GM19395 (cell line): ENCODE results near the gene RBP3.

Experiments used
- ATAC-seq: cut with Tn5 transposase; IDR thresholded peaks from one replicate; pipeline ENCODE4 v1.9.1; 2021; ENCODE audit warnings: mild to moderate bottlenecking, moderate library complexity; ENCODE audit not compliant: unreplicated experiment

The RBP3 gene

DNA sequence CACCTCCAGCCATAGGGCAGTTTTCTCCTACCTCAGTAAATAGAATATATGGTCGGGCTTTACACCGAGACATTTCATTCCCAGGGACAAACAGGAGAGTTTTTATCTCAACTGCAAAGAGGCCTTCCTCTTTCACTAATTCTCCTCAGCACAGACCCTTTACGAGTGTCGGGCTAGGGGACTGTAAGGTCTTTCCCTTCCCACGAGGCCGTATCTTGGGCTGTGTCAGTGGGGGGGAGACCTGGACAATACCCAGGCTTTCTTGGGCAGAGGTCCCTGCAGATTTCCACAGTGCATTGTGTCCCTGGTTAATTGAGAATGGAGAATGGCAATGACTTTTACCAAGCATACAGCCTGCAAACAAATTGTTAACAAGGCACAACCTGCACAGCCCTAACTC is 49.1 kb downstream of the RBP3 start:
- ATAC-seq: no peak

DNA sequence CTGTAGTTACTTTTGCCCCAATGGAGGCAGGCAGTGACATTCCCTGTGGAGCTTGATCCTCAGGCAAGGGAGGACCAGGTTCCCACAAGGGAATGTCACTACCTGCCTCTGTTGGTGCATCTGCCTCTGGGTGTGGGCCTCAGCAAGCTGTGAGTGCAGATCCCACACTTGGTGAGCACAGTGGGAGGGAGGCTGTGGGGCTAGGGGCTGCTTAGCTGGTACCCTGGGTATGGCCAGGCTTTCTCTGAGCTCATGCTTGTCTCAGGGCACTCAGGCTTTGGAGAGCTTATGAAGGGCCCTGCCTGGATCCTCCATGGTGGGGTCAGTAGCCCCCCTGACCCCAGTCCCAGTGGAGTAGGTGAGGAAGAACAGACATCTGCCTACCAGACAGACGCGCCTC is 52.1 kb downstream of the RBP3 start:
- ATAC-seq: no peak

DNA sequence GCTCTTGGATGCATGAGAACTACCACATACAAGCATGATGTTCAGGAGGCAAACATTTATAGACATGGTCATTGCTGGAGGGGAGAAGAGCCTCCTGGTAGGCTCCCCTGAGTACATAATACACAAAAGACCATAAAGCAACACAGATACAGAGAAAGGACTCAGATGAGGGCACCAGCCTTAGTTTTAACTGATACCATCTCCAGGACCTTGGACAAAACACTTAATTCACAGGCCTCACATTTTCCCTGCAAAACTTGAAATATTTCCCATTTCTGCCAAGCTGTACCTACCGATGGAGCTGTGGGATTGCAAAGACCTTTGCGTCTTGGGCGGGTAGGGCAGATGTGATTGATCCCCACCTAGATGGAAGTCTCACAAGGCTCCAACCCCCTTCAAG is 52.6 kb downstream of the RBP3 start:
- ATAC-seq: no peak

DNA sequence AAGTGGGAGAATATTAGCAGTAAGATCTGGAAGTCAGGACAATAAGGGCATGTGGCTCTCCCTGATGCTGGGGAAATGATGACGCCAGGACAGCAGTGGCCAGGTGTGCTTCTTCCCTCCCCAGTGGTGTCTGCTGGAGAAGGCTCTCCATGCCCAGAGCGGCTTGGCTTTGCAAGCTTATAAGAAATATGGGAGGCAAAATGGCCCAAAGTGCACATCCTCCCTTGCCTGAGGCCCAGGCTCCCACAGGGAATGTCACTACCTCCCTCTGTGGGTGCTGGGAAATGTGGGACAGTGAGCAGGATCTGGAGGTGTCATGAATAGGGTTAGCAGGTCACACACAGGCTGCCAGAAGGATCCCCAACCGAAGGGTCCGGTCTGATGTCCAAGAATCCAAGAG is 53.0 kb downstream of the RBP3 start:
- ATAC-seq: no peak

DNA sequence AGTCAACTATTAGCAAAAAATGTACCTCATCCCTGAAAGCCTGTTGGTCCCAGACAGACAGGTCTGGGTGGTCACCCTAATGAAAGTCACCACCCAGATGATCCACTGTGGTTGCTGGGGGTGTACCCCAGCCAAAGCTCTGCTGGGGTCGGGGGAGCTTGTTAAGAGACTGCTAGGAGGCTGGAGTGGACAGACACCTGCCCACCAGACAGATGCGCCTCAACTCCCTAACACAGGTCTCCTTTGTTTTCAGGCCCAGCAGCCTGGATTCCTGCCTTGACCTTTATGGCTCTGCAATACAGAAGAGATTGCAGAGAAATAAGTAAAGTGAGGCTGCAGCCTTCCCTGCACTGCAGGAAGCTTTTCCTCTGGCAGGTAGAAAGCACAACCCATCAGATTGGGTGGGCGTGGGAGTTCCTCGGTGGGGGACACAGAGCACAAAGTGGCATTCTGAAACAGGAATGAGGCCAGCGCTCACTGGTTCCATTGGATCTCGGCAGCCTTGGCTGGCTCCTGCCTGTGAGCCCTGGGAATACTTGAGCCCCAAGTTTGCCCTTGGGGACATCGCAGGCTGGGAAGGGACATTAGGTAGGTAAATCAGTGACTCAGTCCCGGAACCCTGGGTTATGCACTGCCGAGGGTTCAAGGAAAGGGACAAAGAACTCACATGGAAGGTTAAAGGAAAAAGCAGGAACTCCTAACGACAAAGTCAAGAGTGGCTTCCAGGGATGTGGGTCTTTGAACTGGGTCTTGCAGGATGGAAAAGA is 53.9 kb downstream of the RBP3 start:
- ATAC-seq: no peak

DNA sequence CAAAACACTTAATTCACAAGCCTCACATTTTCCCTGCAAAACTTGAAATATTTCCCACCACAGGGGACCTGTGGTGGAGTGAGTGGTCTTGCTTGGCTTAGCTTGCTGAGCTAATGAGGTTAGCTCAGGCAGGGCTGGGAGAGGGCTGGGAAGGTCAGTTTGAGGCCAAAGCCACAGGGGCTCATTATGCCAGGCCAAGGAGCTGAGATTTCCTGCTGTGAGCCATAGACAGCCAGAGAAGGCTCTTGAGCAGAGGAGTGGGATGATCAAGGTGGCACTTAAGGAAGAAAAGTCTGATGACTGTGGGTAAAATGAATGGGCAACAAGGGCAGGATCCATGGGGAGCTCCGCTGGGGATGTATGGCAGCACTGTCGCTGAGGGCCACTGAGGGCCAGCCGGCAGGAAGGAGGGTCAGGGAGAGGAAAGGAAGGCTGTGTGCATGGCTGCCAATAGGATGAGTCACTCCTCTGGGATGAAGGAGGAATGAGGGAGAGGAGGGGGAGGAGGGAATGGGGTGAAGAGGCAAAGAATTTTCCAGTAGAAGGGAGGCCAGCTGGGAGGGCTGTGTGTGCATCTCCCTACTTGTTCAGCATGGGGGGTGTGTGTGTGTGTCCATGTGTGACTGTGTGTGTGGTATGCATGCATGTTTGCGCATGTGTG is 54.6 kb downstream of the RBP3 start:
- no peak for ATAC-seq

DNA sequence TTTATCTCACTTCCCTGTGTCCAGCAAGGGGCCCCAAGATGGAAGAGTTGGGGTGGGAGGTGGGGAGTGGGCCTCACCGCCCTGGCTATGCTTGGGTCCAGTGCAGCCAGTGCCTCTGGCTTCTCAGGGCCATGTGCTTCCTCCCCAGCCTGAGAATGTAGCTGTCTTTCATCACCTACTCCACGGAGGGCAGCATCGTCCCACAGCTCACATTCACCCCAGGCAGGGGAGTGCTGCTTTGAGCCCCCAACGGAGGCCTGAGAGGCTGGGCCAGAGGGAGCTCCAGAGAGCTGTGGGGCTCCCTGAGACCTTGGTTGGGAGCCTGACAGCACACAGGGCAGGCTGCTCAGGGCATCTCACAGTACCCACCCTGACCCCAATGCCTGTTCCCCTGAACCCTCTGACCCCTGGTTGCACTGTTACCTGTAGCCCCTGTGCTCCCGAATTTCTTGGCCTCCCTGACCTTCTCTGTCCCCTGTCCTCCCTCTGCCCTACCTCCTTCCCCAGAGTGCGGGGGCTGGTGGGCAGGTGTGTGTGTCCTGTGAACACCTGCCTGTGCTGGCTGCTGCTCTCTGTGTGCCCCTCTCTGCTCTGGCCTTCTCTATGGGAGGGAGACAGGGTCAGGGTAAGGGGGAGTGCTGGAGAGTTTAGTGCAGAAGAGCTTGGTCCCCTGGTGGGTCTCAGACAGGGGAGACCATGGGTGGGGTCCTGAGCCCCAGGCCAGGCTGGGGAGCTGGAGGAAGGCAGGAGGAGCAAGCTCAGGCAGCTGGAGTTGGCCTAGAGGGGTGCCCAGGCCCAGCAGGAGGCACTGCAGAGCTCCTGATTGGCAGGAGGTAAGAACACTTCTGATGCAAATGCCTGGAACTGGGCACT is 55.5 kb downstream of the RBP3 start:
- no peak for ATAC-seq

DNA sequence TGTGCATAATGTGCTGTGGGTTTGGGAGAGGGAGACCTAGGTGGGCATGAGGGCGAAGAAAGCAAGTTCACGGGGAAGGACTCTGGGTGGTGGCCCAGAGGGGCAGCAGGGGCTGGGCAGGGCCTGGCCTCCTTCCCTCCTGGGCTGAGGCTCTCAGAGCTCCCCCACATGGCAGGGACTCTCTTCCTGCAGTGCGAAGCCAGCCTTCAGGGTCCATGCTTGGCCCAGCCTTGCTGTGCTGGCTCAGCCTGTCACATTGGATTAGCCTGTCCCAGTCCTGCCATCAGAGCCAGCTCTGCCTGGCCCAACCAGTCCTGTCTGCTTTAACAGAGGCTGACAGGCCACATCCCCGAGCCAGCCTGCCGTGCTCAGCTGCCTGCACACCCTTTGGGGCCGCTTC is 56.3 kb downstream of the RBP3 start:
- ATAC-seq: no peak

DNA sequence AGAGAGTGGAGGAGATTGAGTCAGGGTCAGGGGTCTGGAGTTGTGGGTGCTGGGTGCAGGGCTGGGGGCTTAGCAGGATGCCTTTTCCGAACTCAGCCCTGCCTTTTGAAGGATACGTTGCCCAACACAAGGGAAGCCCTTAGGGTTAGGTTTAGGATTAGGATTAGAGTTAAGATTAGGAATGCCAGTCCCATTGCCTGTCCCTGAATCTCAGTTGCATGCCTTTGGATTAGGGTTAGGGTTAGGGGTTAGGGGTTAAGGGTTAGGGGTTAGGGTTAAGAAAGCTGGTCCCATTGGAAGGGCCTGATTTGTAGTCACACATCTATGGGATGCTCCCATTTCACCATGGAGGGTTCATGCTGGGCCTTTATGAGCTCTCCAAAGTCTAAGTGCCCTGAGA is 56.8 kb downstream of the RBP3 start:
- ATAC-seq: no peak

DNA sequence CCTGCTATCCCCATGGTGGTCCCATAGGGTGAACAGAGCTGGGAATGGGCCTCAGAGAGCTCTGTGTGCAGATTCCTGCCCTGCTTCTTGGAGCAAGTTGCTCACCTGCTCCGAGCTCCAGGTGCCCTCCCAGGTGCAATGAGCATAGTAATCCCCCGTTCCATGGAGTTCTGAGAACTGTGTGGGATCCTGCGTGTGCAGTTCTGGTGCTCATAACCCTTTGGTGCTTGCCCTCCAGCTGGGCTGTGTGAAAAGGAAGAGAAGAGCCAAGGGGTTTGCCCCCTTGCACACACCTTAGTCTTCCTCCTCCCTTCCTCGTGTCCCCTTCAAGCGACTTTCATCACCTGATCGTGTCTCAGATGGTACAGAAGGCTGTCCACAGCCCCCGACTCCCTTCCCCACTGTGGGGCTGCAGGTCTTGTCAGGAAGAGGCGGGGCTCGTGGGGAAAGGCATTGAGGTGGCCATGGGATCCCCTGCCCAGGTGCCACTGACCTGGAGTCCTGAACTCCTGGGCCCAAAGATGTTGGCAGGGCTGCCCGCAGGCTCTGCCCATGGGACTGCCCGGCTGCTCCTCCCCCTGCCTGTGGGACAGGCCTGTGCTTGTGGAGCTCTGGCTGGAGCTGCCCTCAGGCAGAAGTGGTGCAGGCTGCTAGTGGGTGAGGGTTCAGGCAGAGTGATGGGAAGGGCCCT is 57.8 kb downstream of the RBP3 start:
- ATAC-seq: no peak

DNA sequence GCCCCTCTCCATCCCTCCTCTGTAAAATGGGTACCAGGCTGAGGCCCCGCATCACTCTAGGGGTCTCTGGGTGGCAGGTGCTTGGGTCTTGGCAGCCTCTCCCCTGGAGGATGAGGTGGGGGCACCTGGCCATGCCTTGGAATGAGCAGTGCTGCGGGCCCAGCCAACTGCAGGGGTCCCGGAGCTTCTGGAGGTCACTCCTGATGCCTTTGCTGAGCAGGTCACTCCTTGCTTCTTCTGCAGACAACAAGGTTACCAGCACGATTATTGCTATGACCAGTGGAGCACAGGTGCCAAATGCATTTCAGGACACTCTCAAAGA is 58.3 kb downstream of the RBP3 start:
- no peak for ATAC-seq

DNA sequence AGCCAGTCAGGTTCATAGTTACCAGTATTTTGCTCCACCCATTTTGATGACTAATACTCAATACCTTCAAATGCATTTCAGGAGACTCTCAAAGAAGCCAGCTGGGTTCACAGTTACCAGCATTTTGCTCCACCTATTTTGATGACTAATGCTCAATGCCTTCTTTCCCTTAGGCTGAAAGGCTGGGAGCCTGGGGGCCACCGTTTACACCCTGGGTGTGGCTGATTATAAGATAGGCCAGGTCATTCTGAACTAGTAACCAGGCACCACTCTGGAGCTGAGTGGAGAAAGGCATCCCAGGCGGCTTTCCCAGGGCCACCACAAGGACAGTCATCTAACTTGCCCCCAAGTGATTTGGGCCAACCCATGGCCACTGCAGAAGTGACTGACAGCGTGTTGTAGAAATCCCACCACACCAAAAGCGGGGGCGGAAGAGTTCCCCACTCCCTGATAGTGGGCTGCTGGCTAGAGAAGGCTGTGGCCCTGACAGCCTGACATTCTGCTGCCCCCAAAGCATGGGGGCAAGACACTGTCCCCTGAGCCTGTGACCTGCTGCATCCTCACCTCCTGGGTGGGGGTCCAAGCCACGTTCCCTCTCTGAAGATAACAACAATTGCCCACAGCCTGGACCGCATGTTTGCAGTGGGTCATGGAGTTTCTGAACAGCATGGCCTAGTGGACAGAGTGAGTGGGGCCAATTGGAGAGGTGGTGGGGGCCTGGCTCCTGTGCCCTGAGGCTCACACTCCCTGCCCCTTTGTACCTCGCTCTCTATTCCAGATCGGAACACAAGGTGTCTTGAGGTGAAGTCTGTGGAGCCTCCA is 58.9 kb downstream of the RBP3 start:
- no peak for ATAC-seq
